GM19395 (cell line): ENCODE data around the gene IQCC.
A peak's percentile ranks its signal among the peaks of the same experiment; 100 is the strongest.

ENCODE experiments used
- ATAC-seq: cut with Tn5 transposase; IDR thresholded peaks from one replicate; pipeline ENCODE4 v1.9.1; 2021; ENCODE audit warnings: mild to moderate bottlenecking, moderate library complexity; ENCODE audit not compliant: unreplicated experiment

Gene IQCC

DNA sequence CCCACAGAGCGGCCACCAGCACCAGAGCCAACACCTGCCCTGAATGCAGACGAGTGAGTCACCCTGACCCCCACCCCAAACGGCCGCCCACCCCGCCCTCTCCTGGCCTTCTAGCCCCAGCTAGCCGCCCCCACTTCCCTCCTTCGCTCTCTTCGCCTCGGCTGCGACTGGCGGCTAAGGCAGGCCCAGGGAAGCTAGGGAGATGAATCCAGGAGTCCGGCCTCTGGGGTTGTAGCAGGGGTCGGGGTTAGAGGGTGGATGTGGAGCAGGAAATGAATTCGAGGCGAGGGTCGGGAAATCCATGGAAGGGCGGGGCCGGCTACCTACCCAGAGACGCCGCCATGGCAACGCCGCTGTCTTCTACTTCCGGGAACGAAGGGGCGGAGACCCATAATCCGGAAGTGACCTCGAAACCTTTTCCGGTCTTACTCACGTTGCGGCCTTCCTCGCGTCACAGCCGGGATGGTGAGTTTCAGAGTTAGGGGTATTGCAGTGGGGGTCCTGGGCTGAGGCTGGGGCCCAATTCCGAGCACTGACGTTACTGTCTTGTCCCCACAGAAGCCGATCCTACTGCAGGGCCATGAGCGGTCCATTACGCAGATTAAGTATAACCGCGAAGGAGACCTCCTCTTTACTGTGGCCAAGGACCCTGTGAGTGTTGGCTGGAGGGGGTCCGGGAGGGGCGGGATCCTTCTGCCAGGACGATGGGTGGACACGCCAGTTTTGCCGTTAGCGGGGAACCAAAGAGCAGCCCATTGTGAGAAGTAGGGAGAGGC is 16.7 kb downstream of the IQCC start, which contains the start of the genes EIF3I and TMEM234:
TSS of gene EIF3I (plus strand) at position 428 of the 776 bp plus-strand sequence. CDS start at position 463, 35 bp downstream.
TSS of gene TMEM234 (minus strand) at position 374 of the 776 bp plus-strand sequence. CDS start at position 343, 31 bp downstream.
- peak; percentile 96 for ATAC-seq

DNA sequence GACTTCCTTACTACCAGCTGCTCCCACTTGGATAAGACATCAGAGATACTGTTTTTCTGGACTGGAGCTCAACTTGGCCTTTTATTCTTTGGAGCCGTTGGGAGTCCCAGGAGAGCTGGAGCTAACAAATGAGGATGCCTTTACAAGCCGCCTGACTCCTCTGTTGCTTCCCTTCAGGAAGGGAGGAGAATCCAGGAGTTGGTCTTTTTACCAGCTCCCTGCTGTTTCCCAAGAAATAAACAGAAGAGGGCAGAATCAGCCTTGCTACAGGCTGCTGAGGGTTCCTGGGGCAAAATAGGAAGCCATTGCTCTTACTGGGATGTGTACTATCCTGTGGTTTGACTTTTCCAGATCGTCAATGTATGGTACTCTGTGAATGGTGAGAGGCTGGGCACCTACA is 18.2 kb downstream of the IQCC start:
- no peak for ATAC-seq

DNA sequence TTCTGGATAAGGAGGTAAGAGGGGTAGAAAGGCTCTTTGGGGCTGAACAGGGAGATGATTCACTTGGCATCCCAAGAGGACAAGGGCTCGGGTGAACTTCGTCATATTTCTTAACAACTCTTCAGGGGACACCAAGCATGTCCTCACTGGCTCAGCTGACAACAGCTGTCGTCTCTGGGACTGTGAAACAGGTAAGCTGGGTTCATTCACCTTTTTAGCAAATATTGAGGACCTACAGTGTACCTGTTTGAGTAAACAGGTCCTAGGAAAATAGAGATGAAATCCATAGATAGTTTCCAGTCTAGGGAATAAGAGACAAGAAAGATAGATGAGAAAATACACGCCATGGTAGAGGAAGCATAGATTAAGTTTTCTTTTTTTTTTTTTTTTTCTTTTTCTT is 18.8 kb downstream of the IQCC start:
- no peak for ATAC-seq

DNA sequence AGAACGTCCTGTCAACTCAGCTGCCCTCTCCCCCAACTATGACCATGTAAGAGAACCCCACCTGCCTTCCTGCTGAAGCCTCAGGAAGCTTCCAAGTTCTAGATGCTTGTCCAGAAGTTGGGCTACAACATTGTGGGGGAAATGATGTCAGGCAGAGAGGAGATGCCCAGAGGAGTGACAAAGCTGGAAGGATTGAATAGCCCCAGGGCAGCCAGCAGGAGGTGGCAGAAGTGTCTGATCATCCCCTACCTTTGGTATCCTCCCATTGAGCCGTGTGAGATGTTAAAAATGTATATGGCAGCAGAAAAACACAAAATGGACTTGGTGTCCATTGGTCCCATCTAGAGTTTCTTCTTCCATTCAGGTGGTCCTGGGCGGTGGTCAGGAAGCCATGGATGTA is 23.3 kb downstream of the IQCC start:
- ATAC-seq = no peak

DNA sequence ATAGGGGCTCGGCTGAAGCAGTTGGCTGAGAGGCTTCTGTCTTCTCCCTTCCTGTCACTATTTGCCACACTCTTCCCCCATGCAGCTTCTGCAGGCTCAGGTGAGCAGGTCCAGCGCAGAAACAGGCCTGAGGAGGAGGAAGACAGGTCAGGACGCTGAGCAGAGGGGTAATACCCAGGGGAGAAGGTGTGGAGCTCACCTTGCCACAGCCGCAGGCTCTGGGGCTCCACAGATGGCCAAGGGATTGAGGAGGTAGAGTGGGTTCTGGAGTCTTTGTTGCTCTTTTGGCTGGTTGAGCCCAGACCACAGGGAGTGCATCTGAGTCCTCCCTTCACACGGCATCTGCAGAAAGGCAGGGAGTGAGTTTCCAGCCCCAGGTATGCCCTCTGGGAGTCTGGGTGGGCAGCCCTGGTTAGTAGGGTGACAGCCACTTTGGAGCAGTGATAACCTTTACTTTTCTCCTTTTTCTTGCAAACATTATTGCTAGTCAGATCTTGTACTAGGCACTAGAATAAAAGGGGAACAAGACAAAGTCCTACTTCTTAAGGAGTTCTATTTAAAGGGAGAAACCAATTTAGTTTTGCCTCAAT is 26.5 kb downstream of the IQCC start:
- no peak for ATAC-seq

DNA sequence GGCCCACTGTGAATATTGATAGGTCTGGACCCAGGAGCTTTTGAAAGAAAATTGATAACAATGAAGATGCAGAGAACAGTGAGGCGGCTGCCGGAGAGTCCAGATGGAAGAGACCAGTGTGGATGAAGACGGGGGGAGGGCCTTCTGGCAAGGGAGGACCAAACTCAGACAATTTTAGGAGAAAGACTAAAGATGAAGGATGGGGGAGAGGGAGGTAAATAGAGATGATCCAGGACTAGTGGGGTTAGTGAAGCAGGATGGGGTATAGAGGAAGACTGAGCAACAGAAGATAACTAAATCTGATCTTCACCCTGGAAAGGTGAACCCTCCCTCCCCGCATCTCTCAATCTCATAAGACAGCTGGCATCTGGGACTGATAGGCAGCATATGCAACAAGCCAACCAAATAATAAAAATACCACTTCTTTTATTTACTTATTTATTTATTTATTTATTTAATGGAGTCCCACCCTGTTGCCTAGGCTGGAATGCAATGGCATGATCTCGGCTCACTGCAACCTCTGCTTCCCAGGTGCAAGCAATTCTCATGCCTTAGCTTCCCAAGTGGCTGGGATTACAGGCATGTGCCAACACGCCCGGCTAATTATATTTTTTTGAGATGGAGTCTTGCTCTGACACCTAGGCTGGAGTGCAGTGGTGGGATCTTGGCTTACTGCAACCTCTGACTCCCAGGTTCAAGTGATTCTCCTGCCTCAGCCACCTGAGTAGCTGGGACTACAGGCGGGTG is 27.3 kb downstream of the IQCC start:
- ATAC-seq = no peak

DNA sequence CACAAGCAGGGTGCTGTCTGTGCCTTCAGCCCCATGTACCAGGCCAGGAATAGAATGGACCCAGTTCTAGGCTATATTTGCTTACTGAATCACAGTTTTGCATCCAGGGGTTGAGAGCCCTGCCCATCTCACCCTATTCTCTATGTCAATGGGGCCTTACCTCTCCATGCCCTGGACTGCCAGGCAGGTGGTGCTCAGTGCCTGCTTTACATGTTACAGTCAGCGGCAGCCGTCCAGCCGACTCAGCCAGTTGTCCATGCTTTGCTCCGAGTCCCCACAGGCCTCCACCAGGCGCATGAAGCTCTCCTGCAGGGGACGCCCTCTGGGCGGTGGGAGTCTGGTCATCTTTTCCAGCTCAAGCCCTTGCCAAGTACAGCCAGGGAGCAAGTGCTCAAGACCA is 29.3 kb downstream of the IQCC start:
- ATAC-seq = no peak

DNA sequence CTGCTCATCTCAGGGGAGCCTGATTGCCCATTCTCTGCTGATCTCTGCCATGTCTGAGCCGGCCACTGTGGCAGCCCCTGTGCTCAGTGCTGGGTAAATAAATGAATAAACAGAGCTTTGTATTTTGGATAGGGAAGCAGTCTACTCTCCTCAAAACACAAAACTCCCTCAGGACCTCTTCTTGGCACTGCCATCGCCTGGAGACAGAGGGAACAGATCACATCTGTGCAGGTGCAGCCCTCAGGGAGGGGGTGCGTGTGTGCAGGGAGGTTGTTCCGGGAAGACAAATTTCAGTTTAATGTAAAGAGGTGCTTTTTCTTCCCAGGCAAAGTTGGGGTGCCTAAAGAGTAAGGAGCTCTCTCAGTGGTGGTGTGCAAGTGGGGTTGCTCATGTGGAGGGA is 33.9 kb downstream of the IQCC start:
- no peak for ATAC-seq

DNA sequence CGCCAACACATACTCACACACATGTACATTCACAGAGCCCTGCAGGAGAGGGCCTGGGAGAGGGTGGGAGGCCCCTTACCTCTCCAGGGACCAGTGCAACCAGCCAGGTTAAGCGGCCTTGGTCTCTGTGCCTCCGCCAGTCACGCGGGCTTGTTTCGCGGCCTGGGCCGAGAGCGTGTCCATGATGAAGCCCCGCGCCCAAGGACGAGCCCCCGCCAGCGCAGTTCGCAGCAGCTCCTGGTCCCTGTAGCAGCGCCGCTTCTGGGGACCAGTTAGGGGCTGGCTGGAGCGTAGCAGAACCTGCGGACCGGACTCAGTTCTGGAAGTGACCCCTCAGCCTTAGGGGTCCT is 34.3 kb downstream of the IQCC start:
- ATAC-seq = no peak

DNA sequence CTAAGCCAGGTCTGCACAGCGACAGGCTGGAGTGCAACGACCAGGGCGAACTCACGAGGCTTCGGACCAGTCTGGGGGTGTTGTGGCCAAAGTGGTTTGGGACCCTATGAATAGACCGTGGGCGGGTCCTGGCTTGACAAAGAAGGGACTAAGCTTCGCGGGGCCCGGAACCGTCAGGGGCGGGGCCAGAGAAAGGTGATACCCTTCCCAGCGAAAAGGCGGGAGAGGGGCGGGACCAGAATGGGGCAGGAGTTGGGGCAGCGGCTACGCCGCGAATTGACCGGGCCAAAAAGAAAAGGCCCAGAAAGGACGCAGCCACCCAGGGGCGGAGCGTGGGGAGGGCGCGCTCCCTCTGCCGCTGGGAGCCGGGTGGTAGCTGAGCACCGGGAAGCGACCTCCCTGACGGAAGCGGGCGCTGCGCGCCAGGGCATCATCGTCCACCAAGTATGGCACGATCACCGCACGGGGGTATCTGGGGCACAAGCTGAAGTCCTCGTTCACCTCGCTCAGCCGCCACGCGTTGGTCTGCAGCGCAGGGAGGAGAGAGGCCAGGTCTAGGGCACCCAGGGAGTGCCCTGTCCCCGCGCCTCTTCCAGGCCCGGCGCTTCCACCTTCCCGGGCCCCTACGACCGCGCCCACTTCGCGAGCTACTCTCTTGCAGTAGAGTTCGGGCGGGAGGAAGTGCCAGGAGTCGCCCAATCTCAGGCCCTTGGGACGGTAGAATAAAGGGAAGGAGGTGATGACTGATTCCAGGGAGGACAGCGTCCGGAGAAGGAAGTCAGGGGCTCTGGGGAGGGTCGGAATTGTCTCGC is 34.9 kb downstream of the IQCC start:
- no peak for ATAC-seq

DNA sequence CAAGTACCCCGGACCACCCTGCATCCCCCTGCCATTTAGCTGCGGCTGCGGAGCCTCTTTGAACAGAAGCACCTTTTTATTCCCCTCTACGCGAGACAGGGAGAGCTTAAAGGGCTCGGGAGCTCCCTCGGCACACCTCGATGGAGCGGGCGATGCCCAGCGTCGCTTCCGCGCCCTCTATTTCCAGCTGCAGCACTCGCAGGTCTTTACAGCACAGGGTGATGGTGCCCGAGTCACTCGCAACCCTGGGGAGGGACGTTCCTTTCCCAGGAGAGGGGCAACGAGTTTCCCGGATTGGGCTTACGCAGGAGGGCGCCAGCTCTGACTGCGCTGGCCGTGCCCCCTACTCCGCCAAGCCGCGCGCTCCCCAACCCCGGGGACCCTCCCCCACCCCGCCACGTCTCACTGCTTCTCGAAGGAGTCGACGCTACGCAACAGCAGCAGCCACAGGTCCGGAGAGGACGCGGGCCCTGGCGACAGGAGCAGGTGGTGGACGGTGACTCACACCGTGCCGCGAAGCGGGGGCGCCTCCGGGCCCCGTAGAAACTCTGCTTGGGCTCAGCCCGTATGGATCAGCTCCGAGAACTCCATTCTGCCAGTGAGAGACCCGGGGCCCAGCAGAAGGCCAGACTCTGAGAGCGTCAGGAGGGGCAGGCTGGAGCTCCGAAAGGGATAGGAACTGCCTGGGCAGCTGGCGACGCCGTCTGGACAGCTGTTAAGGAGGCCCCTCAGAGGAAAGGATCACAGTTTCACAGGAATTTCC is 35.7 kb downstream of the IQCC start:
- ATAC-seq = no peak

DNA sequence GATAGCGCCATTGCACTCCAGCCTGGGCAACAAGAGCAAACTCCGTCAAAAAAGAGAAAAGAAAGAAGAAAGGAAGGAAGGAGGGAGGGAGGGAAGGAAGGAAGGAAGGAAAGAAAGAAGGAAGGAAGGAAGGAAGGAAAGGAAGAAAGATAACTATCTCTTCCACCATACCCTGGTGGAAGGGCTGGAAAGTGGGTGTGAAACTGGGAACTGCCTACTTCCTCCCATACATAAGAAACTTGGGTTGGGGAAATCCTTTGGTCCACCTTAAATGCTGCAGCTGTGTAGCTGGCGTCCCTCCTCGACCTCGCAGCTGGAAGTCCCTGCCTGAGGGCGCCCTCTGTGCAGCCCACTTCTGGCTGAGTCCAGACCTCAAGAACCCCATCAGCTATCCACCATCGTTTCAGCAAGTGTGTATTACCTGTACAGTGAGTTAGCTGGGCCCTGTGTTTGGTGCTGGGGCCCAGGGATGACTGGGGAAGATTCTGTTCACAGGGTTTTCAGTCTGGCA is 36.9 kb downstream of the IQCC start:
- no peak for ATAC-seq

DNA sequence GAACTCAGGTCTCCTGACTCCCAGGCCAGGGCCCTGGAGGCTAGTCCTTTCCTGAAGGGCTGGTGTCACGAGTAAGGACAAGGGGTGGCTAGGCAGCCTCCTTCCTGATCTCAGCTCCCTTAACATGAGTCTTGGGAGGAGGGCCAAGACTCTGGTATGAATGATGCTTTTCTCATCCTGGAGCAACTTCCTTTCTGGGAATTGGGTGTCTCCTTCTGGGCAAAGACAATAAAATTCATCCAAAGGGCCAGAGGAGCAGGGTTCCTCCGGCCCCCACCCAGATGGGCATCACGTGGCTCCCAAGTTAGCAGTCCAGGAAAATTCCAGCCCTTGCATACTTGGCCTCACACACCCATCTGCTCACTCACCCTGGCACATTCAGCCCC is 41.4 kb downstream of the IQCC start, which contains the start of gene FAM167B:
TSS of gene FAM167B (plus strand) at position 335 of the 386 bp plus-strand sequence. CDS start 200 bp downstream, outside the sequence.
- no peak for ATAC-seq

DNA sequence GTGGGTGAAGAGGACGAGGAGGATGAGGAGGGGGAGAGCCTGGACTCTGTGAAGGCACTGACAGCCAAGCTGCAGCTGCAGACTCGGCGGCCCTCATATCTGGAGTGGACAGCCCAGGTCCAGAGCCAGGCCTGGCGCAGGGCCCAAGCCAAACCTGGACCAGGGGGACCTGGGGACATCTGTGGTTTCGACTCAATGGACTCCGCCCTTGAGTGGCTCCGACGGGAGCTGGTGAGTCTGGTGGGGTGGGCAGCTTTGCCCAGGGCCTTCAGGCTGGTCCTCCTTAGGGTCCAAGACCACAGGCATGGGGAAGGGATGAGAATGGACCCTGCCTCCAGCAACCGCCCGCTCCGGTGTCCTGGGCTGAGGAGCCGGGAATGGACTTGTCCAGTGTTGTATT is 42.0 kb downstream of the IQCC start:
- ATAC-seq = no peak

DNA sequence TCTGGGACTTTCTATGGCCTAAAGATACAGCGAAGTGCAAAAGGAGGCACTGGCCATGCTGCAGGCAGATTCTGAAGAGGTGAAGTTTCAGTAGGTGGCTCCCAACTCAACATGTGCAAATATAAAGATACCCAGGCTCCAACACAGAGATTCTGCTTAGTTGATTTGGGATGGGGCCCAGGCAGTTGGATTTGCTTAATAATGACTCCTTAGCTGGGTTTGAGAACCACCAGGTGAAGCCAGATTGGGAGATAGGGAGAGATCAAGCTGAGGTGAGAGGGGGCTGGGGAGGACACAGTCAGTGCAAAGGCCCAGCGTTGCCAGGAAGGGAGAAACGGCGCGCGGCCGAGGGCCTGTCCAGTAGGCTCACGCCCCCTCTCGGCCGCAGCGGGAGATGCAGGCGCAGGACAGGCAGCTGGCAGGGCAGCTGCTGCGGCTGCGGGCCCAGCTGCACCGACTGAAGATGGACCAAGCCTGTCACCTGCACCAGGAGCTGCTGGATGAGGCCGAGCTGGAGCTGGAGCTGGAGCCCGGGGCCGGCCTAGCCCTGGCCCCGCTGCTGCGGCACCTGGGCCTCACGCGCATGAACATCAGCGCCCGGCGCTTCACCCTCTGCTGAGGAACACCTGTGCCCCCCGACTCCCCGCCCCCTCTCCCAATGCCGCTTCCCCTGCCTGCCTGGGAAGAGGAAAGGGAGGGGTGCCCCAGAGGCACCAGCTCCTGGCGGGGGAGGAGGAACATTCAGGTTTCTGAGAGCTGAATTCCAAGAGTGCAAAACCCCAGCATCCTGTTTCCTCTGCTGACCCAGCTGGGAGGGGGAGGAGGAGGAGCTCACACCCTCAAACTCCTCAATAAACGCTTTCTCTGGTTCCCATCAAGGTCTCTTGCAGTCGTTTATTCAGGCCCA is 42.8 kb downstream of the IQCC start:
- peak; percentile 28 for ATAC-seq

DNA sequence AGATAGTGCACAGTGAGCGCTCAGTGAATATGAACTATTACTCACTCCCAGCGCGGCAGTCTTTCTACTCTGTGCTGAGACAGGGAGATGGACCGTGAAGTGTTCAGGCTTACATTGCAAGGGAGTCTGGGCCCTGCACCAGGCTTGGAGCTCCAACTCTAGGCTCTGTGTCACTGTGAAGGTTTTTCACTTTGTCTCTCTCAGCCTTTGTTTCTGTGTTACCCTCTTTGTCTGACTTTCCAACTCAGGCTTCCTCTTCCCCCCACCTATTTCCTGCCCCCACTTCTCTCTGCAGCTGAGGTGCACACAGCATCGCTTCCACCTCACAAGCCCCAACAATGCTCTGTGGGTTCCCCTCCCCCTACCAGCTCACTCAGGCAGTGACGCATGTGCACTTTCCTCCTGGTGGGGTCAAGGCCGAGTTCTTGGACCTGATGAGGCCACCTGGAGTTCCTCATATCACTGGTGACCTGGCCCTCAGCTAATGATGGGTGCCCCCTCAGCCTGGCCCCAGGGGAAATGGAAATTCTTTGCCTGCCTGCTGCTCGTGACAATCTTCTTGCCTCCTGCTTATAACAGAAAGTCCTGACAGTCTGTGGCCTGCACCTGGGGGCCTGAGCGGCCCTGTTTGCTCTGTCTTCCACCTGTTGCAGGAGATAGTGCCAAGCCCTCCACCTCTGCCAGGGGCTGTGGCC is 44.5 kb downstream of the IQCC start:
- ATAC-seq = peak; percentile 67

DNA sequence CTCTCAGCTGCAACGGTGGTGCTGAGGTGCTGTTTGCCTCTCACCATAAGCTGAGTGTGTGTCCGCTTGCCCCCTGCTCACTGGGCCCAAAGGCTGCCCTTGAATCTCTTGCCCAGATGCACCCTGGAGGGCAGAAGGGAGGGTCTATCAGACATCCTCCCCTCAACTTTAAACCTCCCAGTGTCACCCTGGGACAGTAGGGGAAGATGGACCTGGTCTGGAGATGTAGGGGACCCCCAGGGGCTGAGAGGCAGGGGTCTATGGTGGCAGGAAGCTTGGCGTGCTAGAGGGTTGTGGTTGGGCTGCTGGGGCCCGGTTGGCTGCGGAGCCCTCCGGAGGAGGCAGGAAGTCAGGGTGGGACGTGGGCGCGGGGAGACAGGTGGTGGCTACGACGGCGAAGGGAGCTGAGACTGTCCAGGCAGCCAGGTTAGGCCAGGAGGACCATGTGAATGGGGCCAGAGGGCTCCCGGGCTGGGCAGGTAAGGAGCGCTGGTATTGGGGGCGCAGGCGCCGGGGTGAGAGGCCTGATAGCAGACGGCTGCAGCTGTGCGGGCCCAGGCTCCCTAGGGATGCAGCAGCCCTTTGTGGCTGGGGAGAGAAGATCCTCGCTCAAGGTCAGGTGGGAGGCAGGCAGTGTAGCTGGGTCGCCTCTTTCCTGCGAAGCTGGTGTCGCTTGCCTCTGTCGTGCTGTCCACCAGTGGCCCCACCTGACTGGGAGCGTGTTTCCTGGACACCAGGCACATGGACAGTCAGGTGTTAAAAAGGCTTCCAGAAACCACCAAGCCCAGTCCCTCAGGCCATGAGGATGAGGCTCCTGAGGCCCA is 45.6 kb downstream of the IQCC start, which contains the start of gene LCK:
TSS of gene LCK (plus strand) at position 373 of the 824 bp plus-strand sequence. CDS start 23,065 bp downstream, outside the sequence.
- ATAC-seq = no peak
